Sigmoid colon (tissue), 7 donors: ENCODE data around the gene TPPP2. TPM values are rescaled to one million over a fixed set of nuclear protein-coding genes. Genes with fewer than 3 reads are reported as not detected.

ENCODE experiments used
- DNase-seq: peaks from one replicate; pipeline ENCODE4 v3.0.0-alpha.2; 2019
- H3K27ac ChIP-seq, 4 donors: fragments of 200-600 bp; sonication (generic); one replicate each; pipeline ENCODE4 v1.5.1; 2016 to 2019; ENCODE audit warnings: mild to moderate bottlenecking in 1 of 4
- H3K27me3 ChIP-seq, 3 donors: fragments of 200-600 bp; sonication (generic); one replicate each; pipeline ENCODE4 v1.5.1; 2019; ENCODE audit warnings: mild to moderate bottlenecking in 1 of 3
- H3K36me3 ChIP-seq, 4 donors: fragments of 200-600 bp; sonication (generic); one replicate each; pipeline ENCODE4 v1.5.1; 2016 to 2019
- H3K4me1 ChIP-seq, 4 donors: fragments of 200-600 bp; sonication (generic); one replicate each; pipeline ENCODE4 v1.5.1; 2017 to 2019
- H3K4me3 ChIP-seq, 4 donors: fragments of 200-600 bp; sonication (generic); one replicate each; pipeline ENCODE4 v1.5.1; 2017 to 2019; ENCODE audit warnings: mild to moderate bottlenecking in 2 of 4, moderate library complexity in 1 of 4
- H3K9me3 ChIP-seq, 4 donors: fragments of 200-600 bp in 3 of 4; sonication (generic) in 3 of 4; one replicate each; pipeline versions ENCODE4 v1.5.1 to v1.6.1; 2013 to 2019
- EP300 ChIP-seq, 4 donors: sonication (generic); formaldehyde crosslinking; IDR thresholded peaks; one replicate each; pipeline ENCODE4 v1.6.1; 2017; ENCODE audit warnings: antibody characterized with exemption in 4 of 4
- POLR2A ChIP-seq, 2 donors: fragments of 450-650 bp; IDR thresholded peaks; one replicate each; pipeline ENCODE4 v1.6.1; 2016; ENCODE audit warnings: antibody characterized with exemption in 2 of 2, mild to moderate bottlenecking in 2 of 2, moderate library complexity in 2 of 2
- POLR2AphosphoS5 ChIP-seq, 4 donors: sonication (generic); formaldehyde crosslinking; IDR thresholded peaks; one replicate each; pipeline ENCODE4 v1.6.1; 2017; ENCODE audit warnings: antibody characterized with exemption in 4 of 4
- WGBS, 2 donors: extraction: QIAGEN DNeasy Blood & Tissue Kit; methylation state at CpG; one replicate each; pipeline ENCODE4 v1.1.7; 2013; 5-methylcytosine and 5-hydroxymethylcytosine counted together
- intact Hi-C: fragments of 100-400 bp; cut with DNase I; formaldehyde crosslinking; loops from one replicate; pipeline ENCODE4 v1.15.1; 2023
- polyA plus RNA-seq, 3 donors: library from polyadenylated mRNA; stranded (reverse); fragments of 200-250 nt; gene quantifications; one replicate each; pipeline ENCODE4 v1.2.3, GENCODE V29; 2013
- total RNA-seq, 4 donors: library from RNA; depleted of rRNA; stranded (reverse); fragments of >200 nt; gene quantifications; one replicate each; pipeline ENCODE4 v1.1.0, GENCODE V29; 2016
- TF ChIP-seq, protein P1 (sequence below), 4 experiments: fragments of 450-650 bp in 3 of 4; fragments of 200-600 bp in 1 of 4; IDR thresholded peaks; one replicate each; pipeline ENCODE4 v1.5.1; 2016 to 2019; ENCODE audit warnings: antibody characterized with exemption in 4 of 4, mild to moderate bottlenecking in 3 of 4, moderate library complexity in 2 of 4
- donor health status: healthy with polysubstance abuse.
- donor health status: Bipolar disorder and iron deficiency.
- donor health status: healthy.

Gene TPPP2
- total and polyA plus RNA-seq, 7 donors: 0.36 TPM; not detected in 6

DNA sequence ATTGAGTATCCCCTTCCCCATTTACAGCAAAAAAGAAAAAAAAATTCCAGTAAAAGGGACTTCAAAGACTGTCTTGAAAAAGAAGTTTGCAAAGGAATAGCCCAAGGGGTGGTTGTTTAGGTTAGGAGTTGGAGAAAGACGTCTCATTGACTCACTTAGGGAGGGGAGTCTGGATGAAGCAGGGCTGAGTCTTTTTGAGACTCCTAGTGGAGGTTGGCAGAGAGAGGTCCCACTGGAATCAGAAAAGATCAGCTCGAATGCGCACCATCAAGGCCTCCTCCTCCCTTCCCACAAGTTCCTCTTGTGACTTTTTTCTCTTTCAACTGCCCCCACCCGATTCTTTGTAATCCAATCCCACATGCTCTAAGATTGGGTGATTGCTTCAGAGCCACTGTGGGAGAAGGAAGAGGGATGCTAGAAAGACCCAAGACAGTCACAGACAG lies 42.0 kb downstream of the TPPP2 start:
- H3K4me1 ChIP-seq: peaks cover 0 to 39% (median 36%) of the 10 kb centered on the region in 4 donors
- 29 to 43% methylated on average over 4 of the region's 4 CpGs for WGBS, 2 donors
- no peaks in the 10 kb centered on the region for H3K27me3 ChIP-seq
- intact Hi-C loops: no loop called here
- H3K9me3 ChIP-seq: no peaks in the 10 kb centered on the region
- peaks cover 0 to 32% (median 21%) of the 10 kb centered on the region in 4 donors for H3K36me3 ChIP-seq
- peak in 2 of 4 donors; percentile 19 to 32 for TF ChIP-seq POLR2AphosphoS5 (IDR thresholded peaks at IDR 0.05)
- no peak for TF ChIP-seq POLR2A (IDR thresholded peaks at IDR 0.05)
- no peak for DNase-seq
- peak overlapping the region; percentile 87 to 93 (median 88) for H3K27ac ChIP-seq
- H3K4me3 ChIP-seq: peak overlapping the region; percentile 60 to 85 (median 64)

DNA sequence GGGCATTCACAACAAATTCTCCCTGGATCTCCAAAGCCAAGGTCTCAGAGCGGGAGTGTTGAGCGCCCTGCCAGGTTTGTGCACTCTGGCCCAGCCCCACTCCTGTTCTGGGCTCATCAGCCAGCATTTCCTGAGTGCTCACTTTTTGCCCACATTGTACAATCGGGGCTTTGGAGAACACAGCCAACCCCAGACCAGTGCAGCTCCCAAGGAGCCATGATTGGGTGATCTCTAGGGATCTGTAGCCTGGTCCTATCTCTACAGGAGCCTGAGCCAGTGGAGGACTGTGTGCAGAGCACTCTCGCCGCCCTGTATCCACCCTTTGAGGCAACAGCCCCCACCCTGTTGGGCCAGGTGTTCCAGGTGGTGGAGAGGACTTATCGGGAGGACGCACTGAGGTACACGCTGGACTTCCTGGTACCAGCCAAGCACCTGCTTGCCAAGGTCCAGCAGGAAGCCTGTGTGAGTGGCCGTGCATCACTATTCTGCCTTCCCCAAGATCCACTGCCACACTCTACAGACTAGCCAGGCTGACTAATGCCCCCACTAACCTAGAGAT lies 42.8 kb downstream of the TPPP2 start:
- WGBS, 2 donors: 41 to 70% methylated on average over 9 of the region's 9 CpGs
- intact Hi-C loops: no loop called here
- DNase-seq: no peak
- peaks cover 0 to 39% (median 36%) of the 10 kb centered on the region in 4 donors for H3K4me1 ChIP-seq
- peak overlapping the region; percentile 87 to 93 (median 88) for H3K27ac ChIP-seq
- peaks cover 0 to 40% (median 23%) of the 10 kb centered on the region in 4 donors for H3K36me3 ChIP-seq
- no peak overlapping the region for H3K4me3 ChIP-seq
- no peaks in the 10 kb centered on the region for H3K9me3 ChIP-seq
- H3K27me3 ChIP-seq: no peaks in the 10 kb centered on the region
- no peak for TF ChIP-seq POLR2AphosphoS5 (IDR thresholded peaks at IDR 0.05)
- TF ChIP-seq EP300 (IDR thresholded peaks at IDR 0.05): no peak
- TF ChIP-seq, protein P1, sequence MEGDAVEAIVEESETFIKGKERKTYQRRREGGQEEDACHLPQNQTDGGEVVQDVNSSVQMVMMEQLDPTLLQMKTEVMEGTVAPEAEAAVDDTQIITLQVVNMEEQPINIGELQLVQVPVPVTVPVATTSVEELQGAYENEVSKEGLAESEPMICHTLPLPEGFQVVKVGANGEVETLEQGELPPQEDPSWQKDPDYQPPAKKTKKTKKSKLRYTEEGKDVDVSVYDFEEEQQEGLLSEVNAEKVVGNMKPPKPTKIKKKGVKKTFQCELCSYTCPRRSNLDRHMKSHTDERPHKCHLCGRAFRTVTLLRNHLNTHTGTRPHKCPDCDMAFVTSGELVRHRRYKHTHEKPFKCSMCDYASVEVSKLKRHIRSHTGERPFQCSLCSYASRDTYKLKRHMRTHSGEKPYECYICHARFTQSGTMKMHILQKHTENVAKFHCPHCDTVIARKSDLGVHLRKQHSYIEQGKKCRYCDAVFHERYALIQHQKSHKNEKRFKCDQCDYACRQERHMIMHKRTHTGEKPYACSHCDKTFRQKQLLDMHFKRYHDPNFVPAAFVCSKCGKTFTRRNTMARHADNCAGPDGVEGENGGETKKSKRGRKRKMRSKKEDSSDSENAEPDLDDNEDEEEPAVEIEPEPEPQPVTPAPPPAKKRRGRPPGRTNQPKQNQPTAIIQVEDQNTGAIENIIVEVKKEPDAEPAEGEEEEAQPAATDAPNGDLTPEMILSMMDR (IDR thresholded peaks at IDR 0.05): no peak
- no peak for TF ChIP-seq POLR2A (IDR thresholded peaks at IDR 0.05)

DNA sequence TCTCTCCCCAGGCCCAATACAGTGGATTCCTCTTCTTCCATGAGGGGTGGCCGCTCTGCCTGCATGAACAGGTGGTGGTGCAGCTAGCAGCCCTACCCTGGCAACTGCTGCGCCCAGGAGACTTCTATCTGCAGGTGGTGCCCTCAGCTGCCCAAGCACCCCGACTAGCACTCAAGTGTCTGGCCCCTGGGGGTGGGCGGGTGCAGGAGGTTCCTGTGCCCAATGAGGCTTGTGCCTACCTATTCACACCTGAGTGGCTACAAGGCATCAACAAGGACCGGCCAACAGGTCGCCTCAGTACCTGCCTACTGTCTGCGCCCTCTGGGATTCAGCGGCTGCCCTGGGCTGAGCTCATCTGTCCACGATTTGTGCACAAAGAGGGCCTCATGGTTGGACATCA lies 43.9 kb downstream of the TPPP2 start:
- Histone ChIP-seq H3K27ac (no peak overlapping the region), H3K27me3 (no peaks in the 10 kb centered on the region), H3K4me1 (peaks cover 0 to 35% (median 30%) of the 10 kb centered on the region in 4 donors), H3K4me3 (no peak overlapping the region), H3K9me3 (no peaks in the 10 kb centered on the region), H3K36me3 (peaks cover 2 to 51% (median 32%) of the 10 kb centered on the region in 4 donors)
- DNase-seq: no peak
- TF ChIP-seq POLR2A (IDR thresholded peaks at IDR 0.05): no peak
- TF ChIP-seq EP300 (IDR thresholded peaks at IDR 0.05): no peak
- TF ChIP-seq, protein P1 (IDR thresholded peaks at IDR 0.05): no peak
- TF ChIP-seq POLR2AphosphoS5 (IDR thresholded peaks at IDR 0.05): no peak
- 88 to 91% methylated on average over 9 of the region's 9 CpGs for WGBS, 2 donors
- intact Hi-C loops: no loop called here

DNA sequence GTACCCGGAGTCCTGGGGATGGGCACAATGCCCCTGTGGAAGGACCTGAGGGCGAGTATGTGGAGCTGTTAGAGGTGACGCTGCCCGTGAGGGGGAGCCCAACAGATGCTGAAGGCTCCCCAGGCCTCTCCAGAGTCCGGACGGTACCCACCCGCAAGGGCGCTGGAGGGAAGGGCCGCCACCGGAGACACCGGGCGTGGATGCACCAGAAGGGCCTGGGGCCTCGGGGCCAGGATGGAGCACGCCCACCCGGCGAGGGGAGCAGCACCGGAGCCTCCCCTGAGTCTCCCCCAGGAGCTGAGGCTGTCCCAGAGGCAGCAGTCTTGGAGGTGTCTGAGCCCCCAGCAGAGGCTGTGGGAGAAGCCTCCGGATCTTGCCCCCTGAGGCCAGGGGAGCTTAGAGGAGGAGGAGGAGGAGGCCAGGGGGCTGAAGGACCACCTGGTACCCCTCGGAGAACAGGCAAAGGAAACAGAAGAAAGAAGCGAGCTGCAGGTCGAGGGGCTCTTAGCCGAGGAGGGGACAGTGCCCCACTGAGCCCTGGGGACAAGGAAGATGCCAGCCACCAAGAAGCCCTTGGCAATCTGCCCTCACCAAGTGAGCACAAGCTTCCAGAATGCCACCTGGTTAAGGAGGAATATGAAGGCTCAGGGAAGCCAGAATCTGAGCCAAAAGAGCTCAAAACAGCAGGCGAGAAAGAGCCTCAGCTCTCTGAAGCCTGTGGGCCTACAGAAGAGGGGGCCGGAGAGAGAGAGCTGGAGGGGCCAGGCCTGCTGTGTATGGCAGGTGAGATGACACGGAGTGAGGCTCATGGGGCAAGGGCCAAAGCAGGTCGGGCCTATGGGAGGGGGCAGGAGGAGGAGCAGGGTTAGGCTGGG lies 44.6 kb downstream of the TPPP2 start:
- Histone ChIP-seq H3K4me1 (peaks cover 0 to 28% (median 22%) of the 10 kb centered on the region in 4 donors), H3K4me3 (no peak overlapping the region), H3K36me3 (peaks cover 6 to 58% (median 40%) of the 10 kb centered on the region in 4 donors), H3K27me3 (no peaks in the 10 kb centered on the region), H3K27ac (no peak overlapping the region), H3K9me3 (no peaks in the 10 kb centered on the region)
- no peak for TF ChIP-seq EP300 (IDR thresholded peaks at IDR 0.05)
- no peak for TF ChIP-seq POLR2AphosphoS5 (IDR thresholded peaks at IDR 0.05)
- TF ChIP-seq, protein P1 (IDR thresholded peaks at IDR 0.05): no peak
- TF ChIP-seq POLR2A (IDR thresholded peaks at IDR 0.05): no peak
- no peak for DNase-seq
- 87 to 93% methylated on average over 26 of the region's 26 CpGs for WGBS, 2 donors
- intact Hi-C loops: no loop called here
